ENCODE measurements around the gene THBD. TPM values are rescaled to one million over a fixed set of nuclear protein-coding genes. Genes with fewer than 3 reads are reported as not detected.

THBD gene
- total RNA-seq, 1 donor = 0.36 TPM

- no peak for DNase-seq (ENCODE audit: insufficient read length, low spot score, missing footprints)
- Histone ChIP-seq H2AFZ (ENCODE audit: low read length) (no peak overlapping the region), H3K79me2 (ENCODE audit: insufficient read depth, low read length) (no peaks in the 10 kb centered on the region), H3K4me2 (ENCODE audit: insufficient read depth, low read length) (no peak overlapping the region), H3K4me3 (ENCODE audit: insufficient read depth, low read length) (no peak overlapping the region), H3K27me3 (ENCODE audit: insufficient read depth, low read length) (no peaks in the 10 kb centered on the region), H3K4me1 (ENCODE audit: insufficient read depth, low read length) (no peaks in the 10 kb centered on the region), H4K20me1 (ENCODE audit: insufficient read depth, low read length) (no peaks in the 10 kb centered on the region), H3K36me3 (ENCODE audit: insufficient read depth, low read length) (no peaks in the 10 kb centered on the region), H3K9me3 (ENCODE audit: low read depth, low read length) (no peaks in the 10 kb centered on the region), H3K27ac (ENCODE audit: low read depth, low read length) (no peak overlapping the region)
- no peak for TF ChIP-seq CTCF (IDR thresholded peaks at IDR 0.05; ENCODE audit: extremely low read depth, low read depth, low read length)
Measured at GRCh38 chr20:23019403-23019802, 30.1 kb downstream of the THBD start.

GRCh38 chr20:23018941-23019340, 30.5 kb downstream of the THBD start:
- DNase-seq (ENCODE audit: insufficient read length, low spot score, missing footprints) = no peak
- Histone ChIP-seq H3K79me2 (ENCODE audit: insufficient read depth, low read length) (no peaks in the 10 kb centered on the region), H3K4me3 (ENCODE audit: insufficient read depth, low read length) (no peak overlapping the region), H3K4me2 (ENCODE audit: insufficient read depth, low read length) (no peak overlapping the region), H4K20me1 (ENCODE audit: insufficient read depth, low read length) (no peaks in the 10 kb centered on the region), H2AFZ (ENCODE audit: low read length) (no peak overlapping the region), H3K9me3 (ENCODE audit: low read depth, low read length) (no peaks in the 10 kb centered on the region), H3K27ac (ENCODE audit: low read depth, low read length) (no peak overlapping the region), H3K4me1 (ENCODE audit: insufficient read depth, low read length) (no peaks in the 10 kb centered on the region), H3K36me3 (ENCODE audit: insufficient read depth, low read length) (no peaks in the 10 kb centered on the region), H3K27me3 (ENCODE audit: insufficient read depth, low read length) (no peaks in the 10 kb centered on the region)
- TF ChIP-seq CTCF (IDR thresholded peaks at IDR 0.05; ENCODE audit: extremely low read depth, low read depth, low read length) = no peak

- no peaks in the 10 kb centered on the region for H3K27me3 ChIP-seq (ENCODE audit: insufficient read depth, low read length)
- no peak overlapping the region for H3K4me3 ChIP-seq (ENCODE audit: insufficient read depth, low read length)
- no peaks in the 10 kb centered on the region for H3K79me2 ChIP-seq (ENCODE audit: insufficient read depth, low read length)
- no peaks in the 10 kb centered on the region for H4K20me1 ChIP-seq (ENCODE audit: insufficient read depth, low read length)
- H3K27ac ChIP-seq (ENCODE audit: low read depth, low read length) = no peak overlapping the region
- no peak for TF ChIP-seq CTCF (IDR thresholded peaks at IDR 0.05; ENCODE audit: extremely low read depth, low read depth, low read length)
- no peak overlapping the region for H3K4me2 ChIP-seq (ENCODE audit: insufficient read depth, low read length)
- H3K36me3 ChIP-seq (ENCODE audit: insufficient read depth, low read length) = no peaks in the 10 kb centered on the region
- DNase-seq (ENCODE audit: insufficient read length, low spot score, missing footprints) = no peak
- H3K9me3 ChIP-seq (ENCODE audit: low read depth, low read length) = no peaks in the 10 kb centered on the region
- no peaks in the 10 kb centered on the region for H3K4me1 ChIP-seq (ENCODE audit: insufficient read depth, low read length)
- H2AFZ ChIP-seq (ENCODE audit: low read length) = no peak overlapping the region
Measured at GRCh38 chr20:23018432-23018831, 31.0 kb downstream of the THBD start.

- H3K4me2 ChIP-seq (ENCODE audit: insufficient read depth, low read length) = no peak overlapping the region
- no peak for TF ChIP-seq CTCF (IDR thresholded peaks at IDR 0.05; ENCODE audit: extremely low read depth, low read depth, low read length)
- no peak overlapping the region for H2AFZ ChIP-seq (ENCODE audit: low read length)
- no peaks in the 10 kb centered on the region for H3K27me3 ChIP-seq (ENCODE audit: insufficient read depth, low read length)
- H3K9me3 ChIP-seq (ENCODE audit: low read depth, low read length) = no peaks in the 10 kb centered on the region
- H3K36me3 ChIP-seq (ENCODE audit: insufficient read depth, low read length) = no peaks in the 10 kb centered on the region
- H3K27ac ChIP-seq (ENCODE audit: low read depth, low read length) = no peak overlapping the region
- H4K20me1 ChIP-seq (ENCODE audit: insufficient read depth, low read length) = no peaks in the 10 kb centered on the region
- no peak for DNase-seq (ENCODE audit: insufficient read length, low spot score, missing footprints)
- no peaks in the 10 kb centered on the region for H3K79me2 ChIP-seq (ENCODE audit: insufficient read depth, low read length)
- no peak overlapping the region for H3K4me3 ChIP-seq (ENCODE audit: insufficient read depth, low read length)
- H3K4me1 ChIP-seq (ENCODE audit: insufficient read depth, low read length) = no peaks in the 10 kb centered on the region
Measured at GRCh38 chr20:23017516-23017915, 32.0 kb downstream of the THBD start.
